K562 (cell line): ENCODE measurements around the gene FRMD4A. TPM values are rescaled to one million over a fixed set of nuclear protein-coding genes. Genes with fewer than 3 reads are reported as not detected.

ENCODE experiments used
- ATAC-seq: fragments of 200-7000 bp; cut with Tn5 transposase; 3 replicates; pipeline ENCODE4 v1.9.1; 2020; ENCODE audit warnings: moderate library complexity
- BruUV-seq: library from RNA; stranded (reverse); fragments of 400-500 nt; replicated peaks from 2 replicates; lab custom pipeline; 2021; lab: Mats Ljungman, UMichigan
- CTCF ChIA-PET: fragments of 300-600 bp; formaldehyde crosslinking; extraction: SDS; loops from one replicate; lab custom pipeline; 2021; ENCODE audit warnings: low intra/inter-chr PET ratio; lab: Yijun Ruan, JAX
- POLR2A ChIA-PET: fragments of 300-600, 350-650 bp; sonication (Branson Sonifier 250); formaldehyde crosslinking; extraction: SDS; loops from one replicate; lab custom pipeline; 2021; ENCODE audit warnings: antibody characterized with exemption, inconsistent platforms; lab: Yijun Ruan, JAX
- DNase-seq, 4 experiments: peaks; one replicate each; pipeline versions ENCODE4 v3.0.0 to v3.0.0-alpha.2; 2011 to 2018; ENCODE audit warnings: low spot score in 3 of 4, mixed read lengths in 3 of 4; ENCODE audit errors: extremely low read depth in 1 of 4
- FAIRE-seq: peaks from 2 replicates; lab custom pipeline; 2011; peaks lifted over from hg19 to GRCh38; lab: Jason Lieb, UNC
- H2AFZ ChIP-seq: 2 replicates; pipeline ENCODE4 v1.6.0; 2011; ENCODE audit warnings: low read depth, low read length, control low read depth, inconsistent platforms
- H3K27ac ChIP-seq: fragments of 200-600 bp; 3 replicates; pipeline ENCODE4 v1.8.0; 2011; ENCODE audit warnings: low read depth, mild to moderate bottlenecking, control low read depth, inconsistent platforms, low read length, moderate library complexity, mixed read lengths; ENCODE audit errors: extremely low read depth
- H3K27me3 ChIP-seq, 2 experiments: fragments of 300-600 bp in 1 of 2; 2 replicates in 1 of 2; 3 replicates in 1 of 2; pipeline versions ENCODE4 v1.6.0 to v1.8.0; 2011; ENCODE audit warnings: inconsistent platforms in 2 of 2, low read length in 2 of 2, mild to moderate bottlenecking in 1 of 2, mixed read lengths in 1 of 2, moderate library complexity in 1 of 2; ENCODE audit not compliant: control insufficient read depth in 2 of 2, insufficient read depth in 2 of 2
- H3K36me3 ChIP-seq: fragments of 300-600 bp; 3 replicates; pipeline ENCODE4 v1.8.0; 2011; ENCODE audit warnings: mild to moderate bottlenecking, low read length, inconsistent platforms; ENCODE audit not compliant: control insufficient read depth, insufficient read depth
- H3K4me1 ChIP-seq, 2 experiments: fragments of 200-600 bp in 1 of 2; replicated peaks in 1 of 2; 2 replicates in 1 of 2; 3 replicates in 1 of 2; pipeline versions ENCODE4 v1.5.1 to v1.8.0; 2011; ENCODE audit warnings: inconsistent platforms in 2 of 2, low read length in 2 of 2, mild to moderate bottlenecking in 1 of 2, mixed read lengths in 1 of 2, moderate library complexity in 1 of 2; ENCODE audit not compliant: control insufficient read depth in 2 of 2, insufficient read depth in 2 of 2
- H3K4me2 ChIP-seq: 2 replicates; pipeline ENCODE4 v1.6.1; 2011; ENCODE audit warnings: low read length, control low read depth, inconsistent platforms, mixed read lengths; ENCODE audit not compliant: insufficient read depth
- H3K4me3 ChIP-seq: fragments of 200-600 bp; sonication (generic), shearing (Covaris generic); 2 replicates; pipeline ENCODE4 v1.5.1; 2016; ENCODE audit warnings: control low read depth, inconsistent platforms
- H3K79me2 ChIP-seq: fragments of 200-600 bp; 3 replicates; pipeline ENCODE4 v1.8.0; 2011; ENCODE audit warnings: low read length, inconsistent platforms; ENCODE audit not compliant: control insufficient read depth, insufficient read depth
- H3K9ac ChIP-seq, 2 experiments: 2 replicates each; pipeline versions ENCODE4 v1.6.0 to v1.6.1; 2011; ENCODE audit warnings: low read depth in 2 of 2, low read length in 2 of 2, control low read depth in 1 of 2, inconsistent platforms in 1 of 2, mild to moderate bottlenecking in 1 of 2, mixed read lengths in 1 of 2; ENCODE audit not compliant: insufficient read depth in 1 of 2
- H3K9me1 ChIP-seq: one replicate; pipeline ENCODE4 v1.6.0; 2011; ENCODE audit warnings: inconsistent platforms, mild to moderate bottlenecking, low read length, moderate library complexity; ENCODE audit not compliant: control insufficient read depth, insufficient read depth
- H3K9me3 ChIP-seq: replicated peaks from 2 replicates; pipeline ENCODE4 v1.5.1; 2011; ENCODE audit warnings: low read depth, low read length, inconsistent platforms; ENCODE audit not compliant: control insufficient read depth, insufficient read depth
- H4K20me1 ChIP-seq: replicated peaks from 2 replicates; pipeline ENCODE4 v1.6.1; 2011; ENCODE audit warnings: low read length, inconsistent platforms, mixed read lengths; ENCODE audit not compliant: control insufficient read depth, insufficient read depth
- CSDE1 ChIP-seq, 2 experiments: fragments of 450-650 bp; IDR thresholded peaks; 2 replicates each; pipeline ENCODE4 v1.6.1; 2016; ENCODE audit warnings: mild to moderate bottlenecking in 1 of 2
- NFE2L1 ChIP-seq: fragments of 450-650 bp; IDR thresholded peaks from 2 replicates; pipeline ENCODE4 v1.6.1; 2016; ENCODE audit warnings: missing genetic modification characterization, low read depth, mild to moderate bottlenecking, missing compliant biosample characterization, moderate library complexity, borderline replicate concordance
- RAD21 ChIP-seq, 2 experiments: fragments of 250-450 bp in 1 of 2; fragments of 450-650 bp in 1 of 2; sonication (Bioruptor Pico) in 1 of 2; formaldehyde crosslinking in 1 of 2; IDR thresholded peaks in 1 of 2; conservative IDR thresholded peaks in 1 of 2; 2 replicates each; pipeline versions ENCODE4 v1.4.0 to v1.8.0; 2020 to 2022; ENCODE audit warnings: mild to moderate bottlenecking in 2 of 2, moderate library complexity in 1 of 2
- RBM14 ChIP-seq: fragments of 200-400 bp; formaldehyde crosslinking; IDR thresholded peaks from 2 replicates; pipeline ENCODE4 v1.6.1; 2018; ENCODE audit warnings: low read depth, mild to moderate bottlenecking, low read length, moderate library complexity, borderline replicate concordance; ENCODE audit not compliant: insufficient read depth
- RFX1 ChIP-seq: fragments of 450-650 bp; IDR thresholded peaks from 2 replicates; pipeline ENCODE4 v1.6.1; 2016; ENCODE audit warnings: mild to moderate bottlenecking, moderate library complexity
- RFX5 ChIP-seq: IDR thresholded peaks from 2 replicates; pipeline ENCODE4 v1.6.1; 2011; ENCODE audit warnings: low read depth, mild to moderate bottlenecking, improper control_type of control experiment, low read length
- SP1 ChIP-seq: sonication (generic); formaldehyde crosslinking; IDR thresholded peaks from 2 replicates; pipeline ENCODE4 v1.8.1; 2022; ENCODE audit warnings: mild to moderate bottlenecking, missing genetic modification reagents
- TAL1 ChIP-seq: fragments of 450-650 bp; IDR thresholded peaks from 2 replicates; pipeline ENCODE4 v1.6.1; 2016; ENCODE audit warnings: mild to moderate bottlenecking
- TARDBP ChIP-seq: fragments of 450-650 bp; IDR thresholded peaks from 2 replicates; pipeline ENCODE4 v1.6.1; 2016
- TOE1 ChIP-seq, 2 experiments: fragments of 450-650 bp in 1 of 2; sonication (generic) in 1 of 2; formaldehyde crosslinking in 1 of 2; IDR thresholded peaks; 2 replicates each; pipeline versions ENCODE4 v1.7.1 to v1.8.0; 2016 to 2022; ENCODE audit warnings: borderline replicate concordance in 2 of 2, mild to moderate bottlenecking in 2 of 2, antibody characterized with exemption in 1 of 2, inconsistent platforms in 1 of 2, low read depth in 1 of 2, missing genetic modification reagents in 1 of 2, moderate library complexity in 1 of 2
- ZNF134 ChIP-seq: fragments of 250-450 bp; sonication (Bioruptor Pico); conservative IDR thresholded peaks from 2 replicates; pipeline ENCODE4 v1.4.0; 2020
- ZNF212 ChIP-seq: fragments of 450-650 bp; formaldehyde crosslinking; IDR thresholded peaks from 2 replicates; pipeline ENCODE4 v1.4.0; 2020; ENCODE audit warnings: mild to moderate bottlenecking
- WGBS: fragments of 100-300 bp; shearing (Covaris generic); methylation state at CpG from one replicate; pipeline ENCODE4 v1.1.6; 2016; ENCODE audit warnings: low coverage, mixed read lengths; ENCODE audit not compliant: insufficient coverage; ENCODE audit errors: missing lambda C conversion rate; 5-methylcytosine and 5-hydroxymethylcytosine counted together
- in situ Hi-C: fragments of 300-500 bp; cut with MboI; formaldehyde crosslinking; loops from 4 replicates; pipeline ENCODE4 v1.15.0; 2018; ENCODE audit warnings: inconsistent platforms, mixed read lengths
- intact Hi-C: fragments of 100-400 bp; cut with micrococcal nuclease; formaldehyde crosslinking; loops from 2 replicates; pipeline ENCODE4 v1.14.2; 2022
- polyA plus RNA-seq, 8 experiments: library from polyadenylated mRNA; depleted of rRNA in 4 of 8; stranded (reverse) in 5 of 8; unstranded in 3 of 8; fragments of >200 nt; fragmentation: Nextera tagmentation in 2 of 8; fragmentation: Illumina TruSeq in 1 of 8; extraction: Ambion mirVana in 2 of 8; extraction: Trizol in 1 of 8; gene quantifications; 2 replicates each; pipeline versions ENCODE4 v1.2.1 to v1.2.3, GENCODE V29; 2011 to 2014; ENCODE audit warnings: inconsistent platforms in 1 of 8, missing spikeins in 1 of 8
- total RNA-seq, 7 experiments: library from RNA; depleted of rRNA in 6 of 7; stranded (reverse); fragments of >200 nt in 6 of 7; fragmentation: Illumina TruSeq in 2 of 7; extraction: Trizol in 2 of 7; gene quantifications; 2 replicates each; pipeline versions ENCODE4 v1.2.1 to v1.2.3, GENCODE V29; 2011 to 2021; ENCODE audit warnings: low replicate concordance in 1 of 7
- TF ChIP-seq, protein P1 (sequence below), 2 experiments: fragments of 450-650 bp in 1 of 2; sonication (generic) in 1 of 2; formaldehyde crosslinking; conservative IDR thresholded peaks; 2 replicates each; pipeline versions ENCODE4 v1.4.0 to v1.8.1; 2020 to 2022; ENCODE audit warnings: mild to moderate bottlenecking in 1 of 2, missing genetic modification reagents in 1 of 2
- TF ChIP-seq, protein P2 (sequence below): IDR thresholded peaks from 3 replicates; pipeline ENCODE4 v1.6.1; 2011; ENCODE audit warnings: borderline replicate concordance, mild to moderate bottlenecking, moderate library complexity; ENCODE audit not compliant: insufficient read length; ENCODE audit errors: extremely low read depth

FRMD4A gene
- total and polyA plus RNA-seq, 9 of the 15 experiments (the other 6 are each of a cell fraction or from before 2014, with no cell fraction given) = 0.80 to 5.2 (median 3.0) TPM

DNA sequence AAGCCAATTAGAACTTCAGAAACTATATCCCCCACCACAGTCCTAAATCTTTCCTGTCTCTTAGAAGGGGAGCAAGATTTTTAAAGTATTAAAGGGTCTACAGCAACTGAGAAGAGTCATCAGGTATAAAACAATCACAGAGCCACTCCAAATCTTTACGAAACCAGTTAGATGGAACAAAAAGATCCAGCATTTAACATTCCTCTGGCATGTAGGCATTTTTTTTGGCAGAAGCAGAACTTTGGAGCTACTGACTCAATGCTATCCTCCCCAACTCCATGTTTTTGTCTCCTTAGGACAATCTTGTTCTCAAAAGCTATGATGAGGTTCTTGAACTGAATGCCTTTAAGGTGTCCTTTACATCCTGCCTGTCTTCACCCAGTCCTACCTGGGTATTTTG lies 410.7 kb downstream of the FRMD4A start:
- H4K20me1 ChIP-seq = no peaks in the 10 kb centered on the region
- H3K9me3 ChIP-seq = no peaks in the 10 kb centered on the region
- no peak for DNase-seq
- FAIRE-seq = no peak
- H3K4me1 ChIP-seq = no peaks in the 10 kb centered on the region
- ChIA-PET POLR2A (no interaction called here), CTCF (no interaction called here)
- H2AFZ ChIP-seq = no peak overlapping the region
- intact Hi-C loops = no loop called here
- H3K79me2 ChIP-seq = no peaks in the 10 kb centered on the region
- no peaks in the 10 kb centered on the region for H3K36me3 ChIP-seq
- in situ Hi-C loops = no loop called here
- no peak overlapping the region for H3K4me3 ChIP-seq
- ATAC-seq = no peak
- no peak overlapping the region for H3K27ac ChIP-seq
- no peaks in the 10 kb centered on the region for H3K9me1 ChIP-seq
- H3K4me2 ChIP-seq = no peak overlapping the region
- H3K9ac ChIP-seq = no peak overlapping the region
- no TSS peak for BruUV-seq
- WGBS = 0% methylated on average over 1 of the region's 1 CpG
- TF ChIP-seq TOE1 (IDR thresholded peaks at IDR 0.05; ENCODE audit: borderline replicate concordance) (no peak), TOE1 (CRISPR knock-in tag; IDR thresholded peaks at IDR 0.05; ENCODE audit: borderline replicate concordance, low read depth) (no peak), NFE2L1 (tag) (no peak), CSDE1 (IDR thresholded peaks at IDR 0.05) (no peak), RFX5 (no peak), TARDBP (no peak), RFX1 (no peak), ZNF212 (CRISPR knock-in tag) (no peak), RAD21 (CRISPR knock-in tag; conservative IDR thresholded peaks at IDR 0.05 in 1 of 2, IDR thresholded peaks at IDR 0.05 in 1 of 2) (no peak), SP1 (CRISPR knock-in tag) (no peak), TAL1 (no peak), ZNF134 (CRISPR knock-in tag) (no peak), RBM14 (no peak)
- TF ChIP-seq, protein P1, sequence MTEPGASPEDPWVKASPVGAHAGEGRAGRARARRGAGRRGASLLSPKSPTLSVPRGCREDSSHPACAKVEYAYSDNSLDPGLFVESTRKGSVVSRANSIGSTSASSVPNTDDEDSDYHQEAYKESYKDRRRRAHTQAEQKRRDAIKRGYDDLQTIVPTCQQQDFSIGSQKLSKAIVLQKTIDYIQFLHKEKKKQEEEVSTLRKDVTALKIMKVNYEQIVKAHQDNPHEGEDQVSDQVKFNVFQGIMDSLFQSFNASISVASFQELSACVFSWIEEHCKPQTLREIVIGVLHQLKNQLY (CRISPR knock-in tag; conservative IDR thresholded peaks at IDR 0.05) = no peak
- TF ChIP-seq, protein P2, sequence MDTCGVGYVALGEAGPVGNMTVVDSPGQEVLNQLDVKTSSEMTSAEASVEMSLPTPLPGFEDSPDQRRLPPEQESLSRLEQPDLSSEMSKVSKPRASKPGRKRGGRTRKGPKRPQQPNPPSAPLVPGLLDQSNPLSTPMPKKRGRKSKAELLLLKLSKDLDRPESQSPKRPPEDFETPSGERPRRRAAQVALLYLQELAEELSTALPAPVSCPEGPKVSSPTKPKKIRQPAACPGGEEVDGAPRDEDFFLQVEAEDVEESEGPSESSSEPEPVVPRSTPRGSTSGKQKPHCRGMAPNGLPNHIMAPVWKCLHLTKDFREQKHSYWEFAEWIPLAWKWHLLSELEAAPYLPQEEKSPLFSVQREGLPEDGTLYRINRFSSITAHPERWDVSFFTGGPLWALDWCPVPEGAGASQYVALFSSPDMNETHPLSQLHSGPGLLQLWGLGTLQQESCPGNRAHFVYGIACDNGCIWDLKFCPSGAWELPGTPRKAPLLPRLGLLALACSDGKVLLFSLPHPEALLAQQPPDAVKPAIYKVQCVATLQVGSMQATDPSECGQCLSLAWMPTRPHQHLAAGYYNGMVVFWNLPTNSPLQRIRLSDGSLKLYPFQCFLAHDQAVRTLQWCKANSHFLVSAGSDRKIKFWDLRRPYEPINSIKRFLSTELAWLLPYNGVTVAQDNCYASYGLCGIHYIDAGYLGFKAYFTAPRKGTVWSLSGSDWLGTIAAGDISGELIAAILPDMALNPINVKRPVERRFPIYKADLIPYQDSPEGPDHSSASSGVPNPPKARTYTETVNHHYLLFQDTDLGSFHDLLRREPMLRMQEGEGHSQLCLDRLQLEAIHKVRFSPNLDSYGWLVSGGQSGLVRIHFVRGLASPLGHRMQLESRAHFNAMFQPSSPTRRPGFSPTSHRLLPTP = no peak
- peaks cover 6 to 12% of the 10 kb centered on the region in 2 experiments; a peak in 3 of 5 replicates for H3K27me3 ChIP-seq
